PC-9 (cell line): Measurements from ENCODE around the gene CTR9. TPM values are rescaled to one million over a fixed set of nuclear protein-coding genes. Genes with fewer than 3 reads are reported as not detected.

Experiments used
- BruUV-seq: library from RNA; stranded (reverse); fragments of 400-500 nt; replicated peaks from 2 replicates; lab custom pipeline; 2021; lab: Mats Ljungman, UMichigan
- CTCF ChIA-PET: fragments of 300-600 bp; sonication (Branson Sonifier 250); formaldehyde crosslinking; loops from one replicate; lab custom pipeline; 2022; ENCODE audit warnings: antibody characterized with exemption; lab: Charles Lee
- POLR2A ChIA-PET: fragments of 300-600 bp; sonication (Branson Sonifier 250); formaldehyde crosslinking; loops from one replicate; lab custom pipeline; 2022; ENCODE audit warnings: antibody characterized with exemption; ENCODE audit not compliant: unreplicated experiment; lab: Charles Lee
- DNase-seq, 2 experiments: peaks; one replicate each; pipeline versions ENCODE4 v3.0.0 to v3.0.0-alpha.2; 2015 to 2022; ENCODE audit warnings: mixed read lengths in 1 of 2
- H2AFZ ChIP-seq: fragments of 200-600 bp; sonication (generic); 2 replicates; pipeline ENCODE4 v1.8.1; 2017; ENCODE audit warnings: antibody characterized with exemption
- H3F3A ChIP-seq: fragments of 200-600 bp; sonication (generic); 2 replicates; pipeline ENCODE4 v1.8.1; 2017; ENCODE audit warnings: antibody characterized with exemption, mild to moderate bottlenecking, low read depth; ENCODE audit not compliant: insufficient read depth
- H3K27ac ChIP-seq: fragments of 200-600 bp; sonication (generic); 2 replicates; pipeline ENCODE4 v1.6.1; 2016; ENCODE audit warnings: mixed run types
- H3K27me3 ChIP-seq: fragments of 200-600 bp; sonication (generic); 2 replicates; pipeline ENCODE4 v1.6.1; 2016; ENCODE audit warnings: low read depth, mixed run types; ENCODE audit not compliant: insufficient read depth
- H3K36me3 ChIP-seq: fragments of 200-600 bp; sonication (generic); 2 replicates; pipeline ENCODE4 v1.6.1; 2016; ENCODE audit warnings: low read depth, mixed run types
- H3K4me1 ChIP-seq: fragments of 200-600 bp; sonication (generic); replicated peaks from 2 replicates; pipeline ENCODE4 v1.6.1; 2016; ENCODE audit warnings: mixed run types; ENCODE audit not compliant: insufficient read depth
- H3K4me2 ChIP-seq: fragments of 200-600 bp; sonication (generic); 2 replicates; pipeline ENCODE4 v1.6.1; 2017; ENCODE audit warnings: mixed run types
- H3K4me3 ChIP-seq: fragments of 200-600 bp; sonication (generic); 2 replicates; pipeline ENCODE4 v1.6.1; 2016; ENCODE audit warnings: mixed run types
- H3K79me2 ChIP-seq: fragments of 200-600 bp; sonication (generic); 2 replicates; pipeline ENCODE4 v1.6.1; 2017; ENCODE audit warnings: low read depth, mixed run types
- H3K9me2 ChIP-seq: fragments of 200-600 bp; sonication (generic); 2 replicates; pipeline ENCODE4 v1.8.1; 2017; ENCODE audit warnings: mild to moderate bottlenecking; ENCODE audit not compliant: insufficient read depth
- H3K9me3 ChIP-seq: fragments of 200-600 bp; sonication (generic); 2 replicates; pipeline ENCODE4 v1.8.1; 2016; ENCODE audit warnings: low read depth; ENCODE audit not compliant: insufficient read depth
- H4K20me1 ChIP-seq: fragments of 200-600 bp; sonication (generic); 2 replicates; pipeline ENCODE4 v1.8.1; 2017; ENCODE audit not compliant: insufficient read depth
- CTCF ChIP-seq: fragments of 200-600 bp; sonication (generic); conservative IDR thresholded peaks from 2 replicates; pipeline ENCODE4 v1.6.1; 2017; ENCODE audit warnings: mixed run types, antibody characterized with exemption, mild to moderate bottlenecking, moderate library complexity
- EZH2 ChIP-seq: fragments of 200-600 bp; sonication (generic); IDR thresholded peaks from 2 replicates; pipeline ENCODE4 v1.8.0; 2017; ENCODE audit warnings: antibody characterized with exemption, low read depth
- intact Hi-C: fragments of 100-400 bp; cut with micrococcal nuclease; formaldehyde crosslinking; loops from one replicate; pipeline ENCODE4 v1.10.0; 2022; ENCODE audit not compliant: unreplicated experiment
- total RNA-seq: library from RNA; stranded (reverse); gene quantifications from 2 replicates; pipeline ENCODE4 v1.2.3, GENCODE V29; 2021

Gene CTR9
- total RNA-seq, 1 experiment from 2014 or later: 19.7 TPM

DNA sequence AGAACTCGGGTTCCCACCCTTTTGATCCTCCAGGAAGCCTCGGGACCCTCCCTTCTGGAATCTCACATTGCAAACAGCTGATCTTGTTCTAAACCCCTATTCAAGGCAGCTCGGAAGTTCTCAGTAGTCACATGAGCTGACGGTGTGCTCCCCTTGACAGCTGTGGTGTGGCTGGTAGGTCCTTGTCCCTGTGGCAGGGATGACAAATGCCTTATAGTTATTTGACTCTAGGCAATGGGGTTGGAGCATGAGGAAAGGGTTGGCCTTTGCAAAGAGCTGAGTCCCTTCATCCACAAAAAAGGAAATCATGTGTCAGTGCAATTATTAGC, 34.1 kb downstream of the CTR9 start:
- ChIA-PET CTCF (no interaction called here), POLR2A (no interaction called here)
- H3F3A ChIP-seq: no peaks in the 10 kb centered on the region
- TF ChIP-seq EZH2 (no peak), CTCF (no peak)
- no peaks in the 10 kb centered on the region for H3K9me2 ChIP-seq
- no peak for DNase-seq
- H2AFZ ChIP-seq: no peak overlapping the region
- H3K27me3 ChIP-seq: no peaks in the 10 kb centered on the region
- H3K4me1 ChIP-seq: no peaks in the 10 kb centered on the region
- no peaks in the 10 kb centered on the region for H3K9me3 ChIP-seq
- no peaks in the 10 kb centered on the region for H3K79me2 ChIP-seq
- no peak overlapping the region for H3K4me2 ChIP-seq
- H3K4me3 ChIP-seq: no peak overlapping the region
- intact Hi-C loops: no loop called here
- no peaks in the 10 kb centered on the region for H3K36me3 ChIP-seq
- H3K27ac ChIP-seq: no peak overlapping the region
- H4K20me1 ChIP-seq: no peaks in the 10 kb centered on the region
- BruUV-seq: no TSS peak

DNA sequence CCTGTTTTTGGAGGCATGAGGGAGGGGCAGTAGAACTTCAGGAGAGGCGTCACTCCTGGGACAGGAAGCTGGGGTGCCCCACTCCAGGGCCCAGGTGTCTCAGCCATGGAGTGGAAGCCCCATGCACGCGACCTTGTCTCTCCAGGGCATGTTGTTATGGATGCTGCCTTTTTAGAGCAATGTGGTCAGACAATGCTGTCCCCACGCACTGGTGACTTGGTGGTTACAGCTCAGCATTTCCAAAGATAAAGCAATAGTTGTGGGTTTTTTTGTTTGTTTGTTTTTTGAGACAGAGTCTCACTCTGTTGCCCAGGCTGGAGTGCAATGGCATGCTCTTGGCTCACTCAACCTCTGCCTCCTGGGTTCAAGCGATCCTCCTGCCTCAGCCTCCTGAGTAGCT, 35.4 kb downstream of the CTR9 start:
- H4K20me1 ChIP-seq: no peaks in the 10 kb centered on the region
- POLR2A ChIA-PET: no interaction called here
- no peaks in the 10 kb centered on the region for H3K79me2 ChIP-seq
- no peak for DNase-seq
- no TSS peak for BruUV-seq
- H3K9me2 ChIP-seq: no peaks in the 10 kb centered on the region
- H3K9me3 ChIP-seq: no peaks in the 10 kb centered on the region
- TF ChIP-seq CTCF: no peak
- no peak overlapping the region for H3K27ac ChIP-seq
- no peak overlapping the region for H3K4me2 ChIP-seq
- no peaks in the 10 kb centered on the region for H3K27me3 ChIP-seq
- H3K4me1 ChIP-seq: no peaks in the 10 kb centered on the region
- H2AFZ ChIP-seq: no peak overlapping the region
- CTCF ChIA-PET: no interaction called here
- intact Hi-C loops: no loop called here
- H3F3A ChIP-seq: no peaks in the 10 kb centered on the region
- H3K36me3 ChIP-seq: no peaks in the 10 kb centered on the region
- H3K4me3 ChIP-seq: no peak overlapping the region

DNA sequence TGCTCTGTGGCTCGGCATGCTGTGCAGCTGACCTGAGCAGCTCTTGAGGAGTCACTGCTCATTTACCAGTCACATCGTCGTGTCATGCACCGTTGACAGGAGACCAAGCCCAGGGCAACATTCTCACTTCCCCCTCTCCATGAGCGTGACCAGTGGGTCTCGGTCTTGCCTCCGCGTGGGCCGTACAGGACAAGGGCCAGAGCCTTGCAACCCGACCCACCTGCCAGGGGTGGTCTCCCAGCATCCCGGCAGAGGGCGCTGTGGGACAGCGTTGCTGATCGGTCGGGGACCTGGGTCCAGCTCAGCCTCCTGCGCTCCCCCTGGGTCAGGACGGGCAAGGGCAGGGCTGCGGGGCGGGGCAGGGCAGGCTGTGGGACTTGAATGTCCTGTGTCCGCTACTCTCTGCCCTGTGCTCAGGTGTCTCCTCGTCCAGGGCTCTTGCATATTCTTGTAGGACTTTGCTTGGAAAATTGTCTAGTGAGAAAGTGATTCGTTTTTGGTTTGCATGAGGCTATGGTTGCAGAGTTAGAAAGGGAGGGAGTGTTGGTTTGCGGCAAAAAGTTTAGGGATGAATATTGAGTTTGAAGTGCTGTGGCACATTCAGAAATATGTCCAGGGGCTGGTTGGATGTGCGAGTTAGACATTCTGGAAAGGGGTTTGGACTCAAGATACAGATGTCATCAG, 41.5 kb downstream of the CTR9 start:
- Histone ChIP-seq H3K9me2 (no peaks in the 10 kb centered on the region), H3K36me3 (0 out of 2 replicates have a peak, but pooled peaks cover 2% of the 10 kb centered on the region), H3K4me2 (peak overlapping the region; percentile 51; the same call in 1 of the 2 replicates), H3K9me3 (no peaks in the 10 kb centered on the region), H3K27ac (no peak overlapping the region), H3K4me3 (no peak overlapping the region), H3K79me2 (no peaks in the 10 kb centered on the region), H3F3A (peaks cover 23% of the 10 kb centered on the region), H4K20me1 (no peaks in the 10 kb centered on the region), H2AFZ (no peak overlapping the region), H3K4me1 (no peaks in the 10 kb centered on the region), H3K27me3 (no peaks in the 10 kb centered on the region)
- CTCF ChIA-PET: interaction anchor here (0.8 to 1.7 kb wide), 4 partner anchors 12 to 141 kb away, joined by 3 to 9 read pairs (median 4); partner anchors contain the start of gene EIF4G2
- BruUV-seq: no TSS peak
- intact Hi-C loops: loop anchor here (1.0 to 5.0 kb wide), 2 partner anchors 140 to 230 kb away; no protein-coding TSS in a partner anchor
- POLR2A ChIA-PET: interaction anchor here (0.6 kb wide), 1 partner anchor 16 kb away, joined by 4 read pairs; the partner anchor contains the start of gene EIF4G2
- TF ChIP-seq CTCF: peak; percentile 85
- no peak for TF ChIP-seq EZH2
- DNase-seq: peak; percentile 69 to 85
